Measurements from ENCODE around the gene TET1.

DNA sequence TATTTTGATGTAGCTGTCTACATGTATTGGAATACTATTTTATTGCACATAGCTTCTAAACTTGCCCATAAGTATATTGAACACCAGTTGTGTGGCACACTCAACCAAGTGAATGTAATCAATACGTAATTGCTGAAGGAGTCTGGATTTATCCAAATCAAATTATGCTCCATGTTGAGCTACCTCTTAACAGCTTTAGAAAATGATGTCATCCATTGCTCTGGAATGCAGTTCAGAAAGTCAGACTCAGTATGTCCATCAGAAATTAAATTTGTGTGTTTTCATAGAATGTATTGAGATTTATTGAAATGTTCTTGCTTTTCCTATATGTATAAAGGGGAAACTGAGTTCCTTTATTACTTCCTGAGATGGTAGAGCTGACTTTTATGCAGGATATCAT lies 135.9 kb downstream of the TET1 start:
- TF ChIP-seq ARNT (IDR thresholded peaks at IDR 0.05) (no peak), TAF1 (CRISPR knock-in tag; IDR thresholded peaks at IDR 0.05) (no peak), ETV6 (CRISPR knock-in tag; conservative IDR thresholded peaks at IDR 0.05) (no peak), PTBP1 (IDR thresholded peaks at IDR 0.05; ENCODE audit: low read depth, low read length, poor library complexity, severe bottlenecking) (no peak), MAFK (conservative IDR thresholded peaks at IDR 0.05 in 1 of 2, IDR thresholded peaks at IDR 0.05 in 1 of 2; ENCODE audit: low read length in 2 of 2) (no peak)
- TF ChIP-seq, protein P1, sequence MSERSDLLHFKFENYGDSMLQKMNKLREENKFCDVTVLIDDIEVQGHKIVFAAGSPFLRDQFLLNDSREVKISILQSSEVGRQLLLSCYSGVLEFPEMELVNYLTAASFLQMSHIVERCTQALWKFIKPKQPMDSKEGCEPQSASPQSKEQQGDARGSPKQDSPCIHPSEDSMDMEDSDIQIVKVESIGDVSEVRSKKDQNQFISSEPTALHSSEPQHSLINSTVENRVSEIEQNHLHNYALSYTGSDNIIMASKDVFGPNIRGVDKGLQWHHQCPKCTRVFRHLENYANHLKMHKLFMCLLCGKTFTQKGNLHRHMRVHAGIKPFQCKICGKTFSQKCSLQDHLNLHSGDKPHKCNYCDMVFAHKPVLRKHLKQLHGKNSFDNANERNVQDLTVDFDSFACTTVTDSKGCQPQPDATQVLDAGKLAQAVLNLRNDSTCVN (CRISPR knock-in tag; IDR thresholded peaks at IDR 0.05; ENCODE audit: borderline replicate concordance), result no peak
- TF ChIP-seq, protein P2, sequence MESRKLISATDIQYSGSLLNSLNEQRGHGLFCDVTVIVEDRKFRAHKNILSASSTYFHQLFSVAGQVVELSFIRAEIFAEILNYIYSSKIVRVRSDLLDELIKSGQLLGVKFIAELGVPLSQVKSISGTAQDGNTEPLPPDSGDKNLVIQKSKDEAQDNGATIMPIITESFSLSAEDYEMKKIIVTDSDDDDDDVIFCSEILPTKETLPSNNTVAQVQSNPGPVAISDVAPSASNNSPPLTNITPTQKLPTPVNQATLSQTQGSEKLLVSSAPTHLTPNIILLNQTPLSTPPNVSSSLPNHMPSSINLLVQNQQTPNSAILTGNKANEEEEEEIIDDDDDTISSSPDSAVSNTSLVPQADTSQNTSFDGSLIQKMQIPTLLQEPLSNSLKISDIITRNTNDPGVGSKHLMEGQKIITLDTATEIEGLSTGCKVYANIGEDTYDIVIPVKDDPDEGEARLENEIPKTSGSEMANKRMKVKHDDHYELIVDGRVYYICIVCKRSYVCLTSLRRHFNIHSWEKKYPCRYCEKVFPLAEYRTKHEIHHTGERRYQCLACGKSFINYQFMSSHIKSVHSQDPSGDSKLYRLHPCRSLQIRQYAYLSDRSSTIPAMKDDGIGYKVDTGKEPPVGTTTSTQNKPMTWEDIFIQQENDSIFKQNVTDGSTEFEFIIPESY (CRISPR knock-in tag; IDR thresholded peaks at IDR 0.05), result no peak
- TF ChIP-seq, protein P3, sequence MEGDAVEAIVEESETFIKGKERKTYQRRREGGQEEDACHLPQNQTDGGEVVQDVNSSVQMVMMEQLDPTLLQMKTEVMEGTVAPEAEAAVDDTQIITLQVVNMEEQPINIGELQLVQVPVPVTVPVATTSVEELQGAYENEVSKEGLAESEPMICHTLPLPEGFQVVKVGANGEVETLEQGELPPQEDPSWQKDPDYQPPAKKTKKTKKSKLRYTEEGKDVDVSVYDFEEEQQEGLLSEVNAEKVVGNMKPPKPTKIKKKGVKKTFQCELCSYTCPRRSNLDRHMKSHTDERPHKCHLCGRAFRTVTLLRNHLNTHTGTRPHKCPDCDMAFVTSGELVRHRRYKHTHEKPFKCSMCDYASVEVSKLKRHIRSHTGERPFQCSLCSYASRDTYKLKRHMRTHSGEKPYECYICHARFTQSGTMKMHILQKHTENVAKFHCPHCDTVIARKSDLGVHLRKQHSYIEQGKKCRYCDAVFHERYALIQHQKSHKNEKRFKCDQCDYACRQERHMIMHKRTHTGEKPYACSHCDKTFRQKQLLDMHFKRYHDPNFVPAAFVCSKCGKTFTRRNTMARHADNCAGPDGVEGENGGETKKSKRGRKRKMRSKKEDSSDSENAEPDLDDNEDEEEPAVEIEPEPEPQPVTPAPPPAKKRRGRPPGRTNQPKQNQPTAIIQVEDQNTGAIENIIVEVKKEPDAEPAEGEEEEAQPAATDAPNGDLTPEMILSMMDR (CRISPR knock-in tag; IDR thresholded peaks at IDR 0.05), result no peak
- TF ChIP-seq, protein P4, sequence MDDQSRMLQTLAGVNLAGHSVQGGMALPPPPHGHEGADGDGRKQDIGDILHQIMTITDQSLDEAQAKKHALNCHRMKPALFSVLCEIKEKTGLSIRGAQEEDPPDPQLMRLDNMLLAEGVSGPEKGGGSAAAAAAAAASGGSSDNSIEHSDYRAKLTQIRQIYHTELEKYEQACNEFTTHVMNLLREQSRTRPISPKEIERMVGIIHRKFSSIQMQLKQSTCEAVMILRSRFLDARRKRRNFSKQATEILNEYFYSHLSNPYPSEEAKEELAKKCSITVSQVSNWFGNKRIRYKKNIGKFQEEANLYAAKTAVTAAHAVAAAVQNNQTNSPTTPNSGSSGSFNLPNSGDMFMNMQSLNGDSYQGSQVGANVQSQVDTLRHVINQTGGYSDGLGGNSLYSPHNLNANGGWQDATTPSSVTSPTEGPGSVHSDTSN (CRISPR knock-in tag; IDR thresholded peaks at IDR 0.05; ENCODE audit: borderline replicate concordance), result no peak

Measured in HepG2 (cell line).